ENCODE data around the gene CYP3A4.
"Not testable (repeated sequence)": the region's sequence is repeated elsewhere in the genome, so short reads cannot be mapped to it uniquely, and the experiment has no call there.

Gene CYP3A4

GRCh38 chr7:99752356-99752755 is 31.6 kb downstream of the CYP3A4 start:
- DNase-seq (ENCODE audit: low read depth): no peak

- not testable (repeated sequence) for DNase-seq (ENCODE audit: low read depth)
These were observed 32.5 kb downstream of the CYP3A4 start for GRCh38 chr7:99751322-99752052.

- DNase-seq (ENCODE audit: low read depth): no peak
These were observed 35.0 kb downstream of the CYP3A4 start for GRCh38 chr7:99748846-99749579.

- not testable (repeated sequence) for DNase-seq (ENCODE audit: low read depth)
These were observed 37.1 kb downstream of the CYP3A4 start for GRCh38 chr7:99746915-99747314.

GRCh38 chr7:99745395-99745794 is 38.6 kb downstream of the CYP3A4 start:
- not testable (repeated sequence) for DNase-seq (ENCODE audit: low read depth)

- DNase-seq (ENCODE audit: low read depth): no peak
These were observed 41.1 kb downstream of the CYP3A4 start for GRCh38 chr7:99742737-99743394.

- no peak for DNase-seq (ENCODE audit: low read depth)
These were observed 42.6 kb downstream of the CYP3A4 start for GRCh38 chr7:99741441-99741795.

GRCh38 chr7:99740573-99741440 is 43.2 kb downstream of the CYP3A4 start:
- DNase-seq (ENCODE audit: low read depth): no peak

- DNase-seq (ENCODE audit: low read depth): no peak
These were observed 44.0 kb downstream of the CYP3A4 start for GRCh38 chr7:99739699-99740572.

- DNase-seq (ENCODE audit: low read depth): no peak
These were observed 46.3 kb downstream of the CYP3A4 start for GRCh38 chr7:99737726-99738125.

- DNase-seq (ENCODE audit: low read depth): not testable (repeated sequence)
These were observed 47.3 kb downstream of the CYP3A4 start for GRCh38 chr7:99736667-99737066.

GRCh38 chr7:99734987-99735386 is 49.0 kb downstream of the CYP3A4 start, which contains the start of gene CYP3A7:
Gene CYP3A7 (minus strand): TSS chr7:99735196. CDS start chr7:99735093, 103 bp downstream.
- no peak for DNase-seq (ENCODE audit: low read depth)

- DNase-seq (ENCODE audit: low read depth): no peak
These were observed 50.5 kb downstream of the CYP3A4 start for GRCh38 chr7:99733448-99733847.

- DNase-seq (ENCODE audit: low read depth): no peak
These were observed 51.0 kb downstream of the CYP3A4 start for GRCh38 chr7:99733003-99733402.

GRCh38 chr7:99731638-99732374 is 52.2 kb downstream of the CYP3A4 start:
- DNase-seq (ENCODE audit: low read depth): no peak

GRCh38 chr7:99730992-99731391 is 53.0 kb downstream of the CYP3A4 start:
- no peak for DNase-seq (ENCODE audit: low read depth)

- no peak for DNase-seq (ENCODE audit: low read depth)
These were observed 53.7 kb downstream of the CYP3A4 start for GRCh38 chr7:99730238-99730810.

GRCh38 chr7:99729486-99730237 is 54.3 kb downstream of the CYP3A4 start:
- no peak for DNase-seq (ENCODE audit: low read depth)

GRCh38 chr7:99728615-99729014 is 55.4 kb downstream of the CYP3A4 start:
- DNase-seq (ENCODE audit: low read depth): no peak

Data from T-helper 22 cell (primary cell).